ENCODE measurements around the gene APBA2.

APBA2 gene

GRCh38 chr15:28986108-28986507, 100.3 kb downstream of the APBA2 start:
- H3K4me3 ChIP-seq (ENCODE audit: low read depth in 1 of 2, low read length in 2 of 2), result no peak overlapping the region
- no peak overlapping the region for H3K9ac ChIP-seq (ENCODE audit: low read depth in 1 of 2, low read length in 2 of 2)
- H3K4me1 ChIP-seq (ENCODE audit: control insufficient read depth in 1 of 2, insufficient read depth in 2 of 2, low read length in 2 of 2), result no peaks in the 10 kb centered on the region
- H3K36me3 ChIP-seq (ENCODE audit: control insufficient read depth in 1 of 2, insufficient read depth in 2 of 2, low read length in 2 of 2), result no peaks in the 10 kb centered on the region
- H3K9me3 ChIP-seq (ENCODE audit: control insufficient read depth in 1 of 2, low read length in 2 of 2), result no peaks in the 10 kb centered on the region
- no peaks in the 10 kb centered on the region for H3K27me3 ChIP-seq (ENCODE audit: control insufficient read depth in 1 of 2, insufficient read depth in 2 of 2, low read length in 2 of 2)
- no peak overlapping the region for H3K27ac ChIP-seq (ENCODE audit: low read depth, low read length)

DNA sequence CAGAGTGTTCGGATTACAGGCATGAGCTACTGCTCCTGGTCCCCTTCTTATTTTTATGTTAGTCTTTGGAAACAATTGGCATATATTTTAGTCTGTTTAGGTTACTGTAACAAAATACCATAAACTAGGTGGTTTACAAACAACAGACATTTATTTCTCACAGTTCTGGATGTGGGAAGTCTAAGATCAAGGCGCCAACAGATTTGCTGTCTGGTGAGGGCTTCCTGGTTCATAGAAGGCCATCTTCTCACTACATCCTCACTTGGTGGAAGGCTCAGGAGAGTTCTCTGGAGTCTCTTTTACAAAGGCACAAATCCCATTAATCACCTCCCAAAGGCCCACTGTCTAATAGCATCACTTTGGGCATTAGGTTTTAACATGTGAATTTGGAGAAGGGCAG, 101.0 kb downstream of the APBA2 start:
- H3K9ac ChIP-seq (ENCODE audit: low read depth in 1 of 2, low read length in 2 of 2), result no peak overlapping the region
- H3K36me3 ChIP-seq (ENCODE audit: control insufficient read depth in 1 of 2, insufficient read depth in 2 of 2, low read length in 2 of 2), result no peaks in the 10 kb centered on the region
- no peaks in the 10 kb centered on the region for H3K4me1 ChIP-seq (ENCODE audit: control insufficient read depth in 1 of 2, insufficient read depth in 2 of 2, low read length in 2 of 2)
- H3K9me3 ChIP-seq (ENCODE audit: control insufficient read depth in 1 of 2, low read length in 2 of 2), result no peaks in the 10 kb centered on the region
- no peak overlapping the region for H3K27ac ChIP-seq (ENCODE audit: low read depth, low read length)
- H3K4me3 ChIP-seq (ENCODE audit: low read depth in 1 of 2, low read length in 2 of 2), result no peak overlapping the region
- H3K27me3 ChIP-seq (ENCODE audit: control insufficient read depth in 1 of 2, insufficient read depth in 2 of 2, low read length in 2 of 2), result no peaks in the 10 kb centered on the region

DNA sequence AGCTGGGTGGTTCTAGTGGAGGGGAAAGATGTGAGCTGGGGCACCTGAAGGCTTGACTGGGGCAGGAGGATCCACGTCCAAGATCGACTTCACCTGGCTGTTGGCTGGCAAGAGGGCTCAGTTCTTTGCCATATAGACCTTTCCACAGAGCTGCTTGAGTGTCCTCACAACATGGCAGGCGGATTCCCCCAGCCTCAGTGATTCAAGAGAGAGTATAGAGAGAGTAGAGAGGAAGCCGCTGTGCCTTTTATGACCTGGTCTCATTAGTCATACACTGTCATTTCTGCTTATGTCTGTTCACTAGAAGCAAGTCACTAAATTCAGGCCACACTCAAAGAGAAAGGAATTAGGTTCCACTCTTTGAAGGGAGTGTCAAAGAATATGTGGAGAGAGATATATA, 101.6 kb downstream of the APBA2 start:
- H3K27ac ChIP-seq (ENCODE audit: low read depth, low read length), result no peak overlapping the region
- H3K36me3 ChIP-seq (ENCODE audit: control insufficient read depth in 1 of 2, insufficient read depth in 2 of 2, low read length in 2 of 2), result no peaks in the 10 kb centered on the region
- no peaks in the 10 kb centered on the region for H3K4me1 ChIP-seq (ENCODE audit: control insufficient read depth in 1 of 2, insufficient read depth in 2 of 2, low read length in 2 of 2)
- no peak overlapping the region for H3K9ac ChIP-seq (ENCODE audit: low read depth in 1 of 2, low read length in 2 of 2)
- H3K4me3 ChIP-seq (ENCODE audit: low read depth in 1 of 2, low read length in 2 of 2), result no peak overlapping the region
- no peaks in the 10 kb centered on the region for H3K27me3 ChIP-seq (ENCODE audit: control insufficient read depth in 1 of 2, insufficient read depth in 2 of 2, low read length in 2 of 2)
- H3K9me3 ChIP-seq (ENCODE audit: control insufficient read depth in 1 of 2, low read length in 2 of 2), result no peaks in the 10 kb centered on the region

DNA sequence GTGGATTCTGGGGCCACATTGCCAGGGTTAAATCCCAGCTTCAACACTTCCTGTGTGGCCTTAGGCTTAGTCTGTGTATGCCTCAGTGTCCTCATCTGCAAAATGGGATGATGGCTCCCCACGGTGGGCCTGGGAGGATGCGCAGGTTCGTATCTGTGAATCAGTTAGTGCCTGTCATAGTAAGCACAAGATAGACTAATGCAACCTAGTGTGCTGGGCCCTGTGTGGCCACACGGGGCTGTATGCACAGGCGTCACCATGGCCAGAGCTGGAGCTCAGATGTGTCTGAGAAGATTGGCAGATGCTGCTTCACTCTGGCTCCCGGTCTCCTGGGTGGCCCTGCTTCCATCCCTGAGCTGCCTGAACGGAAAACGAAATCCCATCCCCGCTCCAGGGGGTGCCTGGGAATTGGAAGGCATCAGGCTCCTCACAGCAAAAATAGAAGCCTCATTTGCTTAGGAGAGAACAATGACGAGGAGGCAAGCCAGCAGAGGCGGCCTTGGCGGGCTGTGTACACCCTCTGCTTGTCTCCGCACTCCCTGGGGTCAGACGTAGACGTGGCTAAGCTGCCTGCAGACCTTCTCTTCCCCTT, 103.6 kb downstream of the APBA2 start:
- Histone ChIP-seq H3K9me3 (ENCODE audit: control insufficient read depth in 1 of 2, low read length in 2 of 2) (no peaks in the 10 kb centered on the region), H3K27ac (ENCODE audit: low read depth, low read length) (no peak overlapping the region), H3K4me3 (ENCODE audit: low read depth in 1 of 2, low read length in 2 of 2) (no peak overlapping the region), H3K9ac (ENCODE audit: low read depth in 1 of 2, low read length in 2 of 2) (no peak overlapping the region), H3K27me3 (ENCODE audit: control insufficient read depth in 1 of 2, insufficient read depth in 2 of 2, low read length in 2 of 2) (no peaks in the 10 kb centered on the region), H3K36me3 (ENCODE audit: control insufficient read depth in 1 of 2, insufficient read depth in 2 of 2, low read length in 2 of 2) (no peaks in the 10 kb centered on the region), H3K4me1 (ENCODE audit: control insufficient read depth in 1 of 2, insufficient read depth in 2 of 2, low read length in 2 of 2) (no peaks in the 10 kb centered on the region)

DNA sequence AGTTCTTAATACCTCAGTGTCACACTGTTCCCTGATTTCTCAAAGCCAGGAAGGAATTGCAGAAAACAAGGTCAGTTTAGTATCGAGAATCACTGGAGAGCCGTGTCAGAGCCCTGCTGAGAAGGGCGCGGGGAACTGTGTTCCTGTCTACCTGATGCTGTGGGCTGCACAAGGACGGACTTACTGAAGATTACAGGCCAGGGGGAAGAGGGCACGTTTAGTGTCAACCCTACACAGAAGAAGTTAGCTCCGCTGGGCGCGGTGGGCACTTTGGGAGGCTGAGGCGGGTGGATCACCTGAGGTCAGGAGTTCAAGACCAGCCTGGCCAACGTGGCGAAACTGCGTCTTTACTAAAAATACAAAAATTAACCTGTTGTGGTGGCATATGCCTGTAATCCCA, 104.1 kb downstream of the APBA2 start:
- H3K27me3 ChIP-seq (ENCODE audit: control insufficient read depth in 1 of 2, insufficient read depth in 2 of 2, low read length in 2 of 2), result no peaks in the 10 kb centered on the region
- no peaks in the 10 kb centered on the region for H3K9me3 ChIP-seq (ENCODE audit: control insufficient read depth in 1 of 2, low read length in 2 of 2)
- H3K9ac ChIP-seq (ENCODE audit: low read depth in 1 of 2, low read length in 2 of 2), result no peak overlapping the region
- H3K4me1 ChIP-seq (ENCODE audit: control insufficient read depth in 1 of 2, insufficient read depth in 2 of 2, low read length in 2 of 2), result no peaks in the 10 kb centered on the region
- H3K27ac ChIP-seq (ENCODE audit: low read depth, low read length), result no peak overlapping the region
- no peak overlapping the region for H3K4me3 ChIP-seq (ENCODE audit: low read depth in 1 of 2, low read length in 2 of 2)
- H3K36me3 ChIP-seq (ENCODE audit: control insufficient read depth in 1 of 2, insufficient read depth in 2 of 2, low read length in 2 of 2), result no peaks in the 10 kb centered on the region

- H3K36me3 ChIP-seq (ENCODE audit: control insufficient read depth in 1 of 2, insufficient read depth in 2 of 2, low read length in 2 of 2), result no peaks in the 10 kb centered on the region
- no peak overlapping the region for H3K9ac ChIP-seq (ENCODE audit: low read depth in 1 of 2, low read length in 2 of 2)
- H3K27ac ChIP-seq (ENCODE audit: low read depth, low read length), result no peak overlapping the region
- no peak overlapping the region for H3K4me3 ChIP-seq (ENCODE audit: low read depth in 1 of 2, low read length in 2 of 2)
- no peaks in the 10 kb centered on the region for H3K9me3 ChIP-seq (ENCODE audit: control insufficient read depth in 1 of 2, low read length in 2 of 2)
- no peaks in the 10 kb centered on the region for H3K4me1 ChIP-seq (ENCODE audit: control insufficient read depth in 1 of 2, insufficient read depth in 2 of 2, low read length in 2 of 2)
- no peaks in the 10 kb centered on the region for H3K27me3 ChIP-seq (ENCODE audit: control insufficient read depth in 1 of 2, insufficient read depth in 2 of 2, low read length in 2 of 2)
These were observed 104.6 kb downstream of the APBA2 start for GRCh38 chr15:28990390-28990789.

- Histone ChIP-seq H3K9ac (ENCODE audit: low read depth in 1 of 2, low read length in 2 of 2) (no peak overlapping the region), H3K27ac (ENCODE audit: low read depth, low read length) (no peak overlapping the region), H3K4me3 (ENCODE audit: low read depth in 1 of 2, low read length in 2 of 2) (no peak overlapping the region), H3K27me3 (ENCODE audit: control insufficient read depth in 1 of 2, insufficient read depth in 2 of 2, low read length in 2 of 2) (no peaks in the 10 kb centered on the region), H3K4me1 (ENCODE audit: control insufficient read depth in 1 of 2, insufficient read depth in 2 of 2, low read length in 2 of 2) (no peaks in the 10 kb centered on the region), H3K36me3 (ENCODE audit: control insufficient read depth in 1 of 2, insufficient read depth in 2 of 2, low read length in 2 of 2) (no peaks in the 10 kb centered on the region), H3K9me3 (ENCODE audit: control insufficient read depth in 1 of 2, low read length in 2 of 2) (no peaks in the 10 kb centered on the region)
These were observed 105.7 kb downstream of the APBA2 start for GRCh38 chr15:28991236-28992171.

- Histone ChIP-seq H3K4me3 (ENCODE audit: low read depth in 1 of 2, low read length in 2 of 2) (no peak overlapping the region), H3K27ac (ENCODE audit: low read depth, low read length) (no peak overlapping the region), H3K27me3 (ENCODE audit: control insufficient read depth in 1 of 2, insufficient read depth in 2 of 2, low read length in 2 of 2) (no peaks in the 10 kb centered on the region), H3K9me3 (ENCODE audit: control insufficient read depth in 1 of 2, low read length in 2 of 2) (no peaks in the 10 kb centered on the region), H3K36me3 (ENCODE audit: control insufficient read depth in 1 of 2, insufficient read depth in 2 of 2, low read length in 2 of 2) (no peaks in the 10 kb centered on the region), H3K9ac (ENCODE audit: low read depth in 1 of 2, low read length in 2 of 2) (no peak overlapping the region), H3K4me1 (ENCODE audit: control insufficient read depth in 1 of 2, insufficient read depth in 2 of 2, low read length in 2 of 2) (no peaks in the 10 kb centered on the region)
These were observed 106.6 kb downstream of the APBA2 start for GRCh38 chr15:28992336-28992864.

- H3K27me3 ChIP-seq (ENCODE audit: control insufficient read depth in 1 of 2, insufficient read depth in 2 of 2, low read length in 2 of 2), result no peaks in the 10 kb centered on the region
- H3K4me3 ChIP-seq (ENCODE audit: low read depth in 1 of 2, low read length in 2 of 2), result no peak overlapping the region
- H3K36me3 ChIP-seq (ENCODE audit: control insufficient read depth in 1 of 2, insufficient read depth in 2 of 2, low read length in 2 of 2), result no peaks in the 10 kb centered on the region
- H3K27ac ChIP-seq (ENCODE audit: low read depth, low read length), result no peak overlapping the region
- no peaks in the 10 kb centered on the region for H3K4me1 ChIP-seq (ENCODE audit: control insufficient read depth in 1 of 2, insufficient read depth in 2 of 2, low read length in 2 of 2)
- no peak overlapping the region for H3K9ac ChIP-seq (ENCODE audit: low read depth in 1 of 2, low read length in 2 of 2)
- H3K9me3 ChIP-seq (ENCODE audit: control insufficient read depth in 1 of 2, low read length in 2 of 2), result no peaks in the 10 kb centered on the region
These were observed 107.4 kb downstream of the APBA2 start for GRCh38 chr15:28993051-28993719.

DNA sequence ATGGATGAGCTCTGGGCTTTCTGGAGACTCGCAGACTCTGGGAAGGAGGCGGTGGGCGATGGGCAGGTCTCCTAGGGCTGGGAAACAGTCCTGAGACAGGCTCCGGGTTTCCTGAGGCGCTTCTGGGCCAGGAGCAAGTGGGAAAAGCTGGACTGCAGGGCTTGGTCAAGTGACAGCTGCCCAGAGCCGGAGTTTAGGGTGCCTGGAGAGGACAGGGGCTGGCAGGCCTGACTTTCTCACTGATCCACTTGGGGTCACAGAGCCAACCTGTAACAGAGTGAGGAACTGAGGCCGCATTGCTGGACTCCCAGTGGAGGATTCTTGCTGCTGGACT, 107.9 kb downstream of the APBA2 start:
- Histone ChIP-seq H3K4me3 (ENCODE audit: low read depth in 1 of 2, low read length in 2 of 2) (no peak overlapping the region), H3K9me3 (ENCODE audit: control insufficient read depth in 1 of 2, low read length in 2 of 2) (no peaks in the 10 kb centered on the region), H3K36me3 (ENCODE audit: control insufficient read depth in 1 of 2, insufficient read depth in 2 of 2, low read length in 2 of 2) (no peaks in the 10 kb centered on the region), H3K4me1 (ENCODE audit: control insufficient read depth in 1 of 2, insufficient read depth in 2 of 2, low read length in 2 of 2) (no peaks in the 10 kb centered on the region), H3K9ac (ENCODE audit: low read depth in 1 of 2, low read length in 2 of 2) (no peak overlapping the region), H3K27ac (ENCODE audit: low read depth, low read length) (no peak overlapping the region), H3K27me3 (ENCODE audit: control insufficient read depth in 1 of 2, insufficient read depth in 2 of 2, low read length in 2 of 2) (no peaks in the 10 kb centered on the region)
